ENCODE measurements around the gene C2CD4C.
"Not testable (repeated sequence)": the region's sequence is repeated elsewhere in the genome, so short reads cannot be mapped to it uniquely, and the experiment has no call there.

The C2CD4C gene, protein sequence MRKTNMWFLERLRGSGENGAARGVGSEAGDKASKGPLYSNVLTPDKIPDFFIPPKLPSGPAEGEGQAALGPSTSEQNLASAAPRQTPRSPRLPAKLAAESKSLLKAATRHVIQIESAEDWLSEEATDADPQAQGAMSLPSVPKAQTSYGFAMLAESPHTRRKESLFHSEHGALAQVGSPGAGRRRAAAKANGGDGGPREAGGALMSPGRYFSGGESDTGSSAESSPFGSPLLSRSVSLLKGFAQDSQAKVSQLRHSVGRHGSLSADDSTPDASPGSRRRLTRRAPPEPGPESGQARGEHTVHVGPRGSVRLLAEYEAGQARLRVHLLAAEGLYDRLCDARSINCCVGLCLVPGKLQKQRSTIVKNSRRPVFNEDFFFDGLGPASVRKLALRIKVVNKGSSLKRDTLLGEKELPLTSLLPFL

DNA sequence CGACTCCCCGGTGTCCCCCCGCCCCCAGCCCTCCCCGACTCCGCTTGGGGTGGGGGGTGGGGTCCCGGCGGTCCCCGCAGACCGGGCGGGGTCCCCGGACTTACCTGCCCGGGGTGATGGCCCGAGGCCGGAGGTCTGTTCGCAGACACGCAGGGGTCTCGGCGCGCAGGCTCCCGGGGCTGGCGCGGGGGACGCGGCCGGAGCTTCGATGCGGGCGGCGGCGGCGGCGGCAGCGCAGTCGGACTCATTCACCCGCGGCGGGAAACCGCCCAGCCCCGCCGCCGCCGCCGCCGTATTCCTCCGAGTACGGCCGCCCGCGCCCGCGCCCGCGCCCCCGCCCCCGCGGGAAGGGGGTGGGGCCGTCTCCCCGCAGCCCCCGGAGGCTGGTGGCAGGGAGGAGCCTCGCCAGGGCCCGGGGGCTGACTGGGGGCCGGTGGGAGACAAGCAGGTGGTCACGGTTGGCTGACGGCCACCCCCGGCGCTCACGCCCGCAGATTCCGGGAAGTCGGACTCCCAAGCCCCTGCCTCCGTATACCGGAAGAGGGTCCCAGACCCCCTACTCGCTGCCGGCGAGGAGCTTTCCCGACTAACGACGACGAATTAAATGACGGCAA is at the start of gene C2CD4C:
Gene C2CD4C (minus strand): TSS at position 246 of the 614 bp plus-strand sequence. CDS start 786 bp downstream, outside the sequence.
- DNase-seq, result no peak

DNA sequence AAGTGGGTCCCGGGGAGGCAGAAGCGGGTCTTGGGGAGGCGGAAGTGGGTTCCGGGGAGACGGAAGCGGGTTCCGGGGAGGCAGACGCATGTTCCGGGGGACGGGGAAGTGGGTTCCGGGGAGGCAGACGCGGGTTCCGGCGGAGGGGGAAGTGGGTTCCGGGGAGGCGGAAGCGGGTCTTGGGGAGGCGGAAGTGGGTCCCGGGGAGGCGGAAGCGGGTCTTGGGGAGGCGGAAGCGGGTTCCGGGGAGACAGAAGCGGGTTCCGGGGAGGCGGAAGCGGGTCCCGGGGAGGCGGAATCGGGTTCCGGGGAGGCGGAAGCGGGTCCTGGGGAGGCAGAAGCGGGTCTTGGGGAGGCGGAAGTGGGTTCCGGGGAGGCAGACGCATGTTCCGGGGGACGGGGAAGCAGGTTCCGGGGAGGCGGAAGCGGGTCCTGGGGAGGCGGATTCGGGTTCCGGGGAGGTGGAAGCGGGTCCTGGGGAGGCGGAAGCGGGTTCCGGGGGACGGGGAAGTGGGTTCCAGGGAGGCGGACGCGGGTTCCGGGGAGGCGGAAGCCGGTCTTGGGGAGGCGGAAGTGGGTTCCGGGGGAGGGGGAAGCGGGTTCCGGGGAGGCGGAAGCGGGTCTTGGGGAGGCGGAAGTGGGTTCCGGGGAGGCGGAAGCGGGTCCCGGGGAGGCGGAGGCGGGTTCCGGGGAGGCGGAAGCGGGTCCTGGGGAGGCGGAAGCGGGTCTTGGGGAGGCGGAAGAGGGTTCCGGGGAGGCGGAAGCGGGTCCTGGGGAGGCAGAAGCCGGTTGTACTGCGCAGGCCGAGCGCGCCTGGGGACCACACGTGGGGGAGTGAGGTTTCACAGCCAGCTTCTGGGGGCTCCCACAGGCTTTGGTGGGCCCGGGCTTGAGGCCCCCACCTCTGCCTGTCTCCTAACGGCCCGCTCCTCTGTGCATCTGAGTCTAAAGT is 49.4 kb upstream of the C2CD4C start:
- no peak for DNase-seq

DNA sequence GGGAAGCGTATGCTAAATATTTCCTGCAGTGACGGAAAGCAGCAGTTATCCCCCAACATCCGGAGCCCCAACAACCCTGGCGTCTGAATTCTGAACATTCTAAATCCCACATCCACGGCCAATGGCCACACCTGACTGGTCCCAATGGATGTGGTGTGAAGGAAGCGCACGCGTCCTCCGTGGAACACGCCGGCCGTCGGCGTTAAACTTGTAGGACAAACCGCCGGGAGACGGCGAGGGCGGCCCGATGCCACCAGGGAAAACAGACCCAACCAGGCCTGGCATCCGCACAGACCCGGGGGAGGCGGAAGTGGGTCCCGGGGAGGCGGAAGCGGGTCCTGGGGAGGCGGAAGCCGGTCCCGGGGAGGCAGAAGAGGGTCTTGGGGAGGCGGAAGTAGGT is 48.7 kb upstream of the C2CD4C start:
- DNase-seq, result no peak

DNA sequence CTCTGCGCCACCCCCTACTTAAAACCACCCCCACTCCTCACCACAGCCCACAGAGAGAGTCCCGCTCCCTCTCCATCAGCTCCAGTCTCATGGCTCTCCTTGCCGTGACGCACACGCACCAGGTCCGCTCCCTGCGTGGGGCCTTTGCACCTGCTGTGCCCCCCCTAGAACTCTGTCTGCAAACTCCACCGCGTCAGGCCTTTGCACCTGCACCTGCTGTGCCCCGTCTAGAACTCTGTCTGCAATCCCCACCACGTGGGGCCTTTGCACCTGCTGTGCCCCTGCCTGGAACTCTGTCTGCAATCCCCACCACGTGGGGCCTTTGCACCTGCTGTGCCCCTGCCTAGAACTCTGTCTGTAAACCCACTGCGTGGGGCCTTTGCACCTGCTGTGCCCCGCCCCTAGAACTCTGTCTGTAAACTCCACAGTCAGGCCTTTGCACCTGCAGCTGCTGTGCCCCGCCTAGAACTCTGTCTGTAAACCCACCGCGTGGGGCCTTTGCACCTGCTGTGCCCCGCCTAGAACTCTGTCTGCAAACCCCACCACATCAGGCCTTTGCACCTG is 47.7 kb upstream of the C2CD4C start:
- no peak for DNase-seq

DNA sequence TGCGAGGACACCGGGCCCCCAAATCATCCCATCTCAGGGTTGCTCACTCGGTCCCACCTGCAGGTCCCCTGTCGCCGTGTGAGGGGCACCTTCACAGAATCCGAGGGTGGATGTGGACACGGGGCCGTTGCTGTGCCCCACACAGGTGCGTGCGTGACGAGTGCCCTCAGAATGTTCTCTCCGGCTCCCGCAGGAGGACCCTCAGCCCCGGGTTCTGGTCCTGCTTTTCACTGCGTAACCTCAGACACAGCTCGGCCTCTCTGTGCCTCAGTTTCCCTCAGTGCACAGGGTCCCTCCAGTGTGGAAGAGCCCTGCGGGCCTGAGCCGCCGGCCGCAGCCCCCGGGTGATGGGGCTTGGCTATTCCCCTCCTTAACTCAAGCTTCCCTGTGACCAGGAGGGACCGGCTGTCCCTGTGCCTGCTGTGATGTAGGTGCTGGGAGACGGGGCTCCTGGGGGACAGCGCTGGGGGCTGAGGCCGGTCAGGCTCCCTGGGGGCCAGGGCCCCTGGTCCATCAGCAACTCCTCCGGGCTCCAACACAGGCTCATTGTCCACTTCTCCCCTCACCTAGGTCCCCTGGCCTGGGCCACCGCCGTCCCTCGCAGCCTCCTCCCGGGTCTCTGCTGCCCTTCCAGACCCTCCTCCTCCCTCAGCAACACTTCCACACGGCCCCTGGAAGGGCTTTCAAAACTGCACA is 47.1 kb upstream of the C2CD4C start:
- no peak for DNase-seq

DNA sequence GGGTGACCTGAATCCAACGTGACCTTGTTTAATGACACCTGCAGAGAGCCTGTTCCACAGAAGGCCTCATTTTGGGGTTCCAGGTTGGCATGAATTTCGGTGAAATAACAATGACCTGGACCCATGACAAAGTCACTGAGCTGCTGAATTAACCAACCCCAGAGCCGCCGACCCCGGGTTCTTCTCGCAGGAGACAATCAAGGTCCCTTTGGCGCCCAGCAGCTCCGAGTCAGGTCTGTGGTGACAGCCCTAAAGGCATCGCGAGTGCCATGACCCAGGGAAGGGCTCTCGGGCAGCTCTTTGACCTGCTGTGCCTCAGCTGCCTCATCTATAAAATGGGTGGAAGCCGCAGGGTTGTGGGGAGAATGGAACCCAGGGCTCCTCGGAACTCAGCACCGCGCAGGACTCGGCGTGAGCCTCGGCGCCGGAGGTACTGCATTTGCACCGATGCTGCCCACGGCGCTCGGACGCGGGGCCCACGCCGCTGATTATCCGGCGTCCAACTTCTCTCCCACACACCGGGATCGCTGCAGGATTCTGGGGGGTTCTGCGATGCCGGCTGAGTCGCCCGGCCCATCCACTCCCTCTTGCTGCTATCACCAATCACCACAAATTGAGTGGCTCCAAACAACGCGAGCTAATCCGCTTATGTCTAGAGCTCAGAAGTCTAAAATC is 46.2 kb upstream of the C2CD4C start:
- no peak for DNase-seq

DNA sequence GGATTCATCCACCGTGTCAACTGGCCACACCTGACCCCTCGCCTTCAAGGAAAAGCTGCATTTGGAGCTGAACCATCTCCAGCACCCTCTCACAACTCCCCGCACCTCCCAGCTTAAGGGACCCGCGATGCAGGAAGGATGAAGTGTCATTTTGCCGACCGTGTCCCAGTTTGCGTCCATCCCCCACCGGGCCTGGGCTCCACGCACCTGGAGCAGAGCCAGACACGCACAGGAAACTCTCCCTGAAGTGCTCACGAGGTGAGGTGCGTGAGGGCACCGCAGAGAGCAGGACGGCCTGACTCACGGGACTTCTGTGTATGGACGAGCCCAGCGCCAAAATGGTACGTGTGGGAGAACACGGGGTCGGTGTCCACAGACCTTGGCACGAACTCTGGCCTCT is 44.7 kb upstream of the C2CD4C start:
- no peak for DNase-seq

DNA sequence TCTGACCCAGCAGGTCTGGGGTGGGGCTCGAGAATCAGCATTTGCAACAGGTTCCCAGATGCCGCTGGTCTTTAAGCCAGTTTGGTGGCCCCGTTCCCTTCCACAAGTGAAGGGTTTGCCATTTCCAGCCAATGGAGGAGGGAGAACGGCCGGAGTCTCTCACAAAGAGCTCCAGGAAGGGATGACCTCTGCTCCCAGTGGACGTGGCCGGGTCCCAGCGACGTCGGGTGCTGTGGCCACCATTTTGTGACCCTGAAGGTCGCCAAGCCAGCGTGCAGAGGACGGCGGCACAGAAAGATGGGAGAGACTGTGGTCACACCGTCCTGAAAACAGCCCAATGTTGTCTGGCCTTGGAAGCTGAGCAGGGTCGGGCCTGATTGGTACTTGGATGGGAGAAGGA is 43.9 kb upstream of the C2CD4C start:
- DNase-seq, result no peak

DNA sequence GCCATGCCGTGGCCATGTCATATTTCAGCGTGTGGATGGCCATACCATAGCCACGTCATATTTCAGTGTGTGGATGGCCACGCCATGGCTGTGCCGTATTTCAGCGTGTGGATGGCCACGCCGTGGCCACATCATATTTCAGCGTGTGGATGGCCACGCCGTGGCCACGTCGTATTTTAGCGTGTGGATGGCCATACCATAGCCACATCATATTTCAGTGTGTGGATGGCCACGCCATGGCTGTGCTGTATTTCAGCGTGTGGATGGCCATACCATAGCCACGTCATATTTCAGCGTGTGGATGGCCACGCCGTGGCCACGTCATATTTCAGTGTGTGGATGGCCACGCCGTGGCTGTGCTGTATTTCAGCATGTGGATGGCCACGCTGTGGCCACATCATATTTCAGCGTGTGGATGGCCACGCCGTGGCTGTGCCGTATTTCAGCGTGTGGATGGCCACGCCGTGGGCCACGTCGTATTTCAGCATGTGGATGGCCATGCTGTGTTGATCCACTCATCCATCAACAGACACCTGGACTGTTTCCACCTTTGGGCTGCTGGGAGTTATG is 42.0 kb upstream of the C2CD4C start:
- not testable (repeated sequence) for DNase-seq

DNA sequence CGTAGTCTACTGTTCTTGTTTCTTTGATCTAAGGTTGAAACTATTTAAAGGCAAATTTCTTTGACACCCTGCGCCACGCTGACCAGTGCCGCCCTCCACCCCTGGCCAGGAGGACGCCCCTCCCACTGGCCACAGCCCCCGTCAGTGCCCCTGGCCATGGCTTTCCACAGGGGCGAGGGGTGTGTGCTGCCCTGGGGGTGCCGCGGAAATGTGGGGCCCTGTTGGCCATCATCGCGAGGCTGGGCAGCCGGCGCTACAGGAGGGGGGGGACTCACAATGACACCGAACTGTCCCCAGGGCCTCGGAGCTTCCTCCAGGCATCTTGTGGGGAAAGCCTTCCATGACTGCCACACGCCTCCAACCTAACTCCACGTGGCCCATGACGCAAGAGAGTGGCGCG is 41.0 kb upstream of the C2CD4C start:
- DNase-seq, result no peak

DNA sequence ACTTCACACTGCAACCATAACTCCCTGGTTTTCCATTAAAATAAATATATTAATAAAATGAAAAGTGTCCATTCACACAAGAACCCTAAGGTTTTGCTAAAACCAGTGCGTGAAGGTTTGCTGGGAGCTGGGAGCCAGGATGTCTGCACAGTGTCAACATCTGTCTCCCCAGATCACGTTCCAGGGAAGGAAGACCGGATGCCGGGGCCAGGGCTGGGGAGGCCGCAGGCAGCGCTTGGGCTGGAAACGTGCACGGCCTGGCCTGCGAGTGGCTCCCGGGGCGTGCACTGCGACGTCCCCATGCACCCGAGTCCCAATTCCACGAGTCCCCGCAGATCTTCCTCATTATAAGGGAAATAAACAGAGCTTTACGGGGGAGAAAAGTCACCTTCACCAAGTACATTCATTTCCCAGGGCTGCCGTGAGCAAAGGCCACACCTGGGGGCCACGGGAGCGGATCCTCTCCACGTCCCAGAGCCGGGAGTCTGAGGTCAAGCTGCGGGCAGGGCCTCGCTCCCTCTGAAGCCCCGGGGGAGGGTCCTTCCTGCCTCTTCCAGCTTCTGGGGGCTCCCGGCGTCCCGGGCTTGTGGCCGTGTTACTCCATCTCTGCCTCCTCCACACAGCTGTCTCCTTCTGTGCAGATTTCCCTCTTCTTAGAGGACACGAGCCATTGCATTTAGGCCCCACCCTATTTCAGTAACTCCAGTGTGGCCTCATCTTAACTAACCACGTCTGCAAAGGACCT is 39.0 kb upstream of the C2CD4C start:
- no peak for DNase-seq

DNA sequence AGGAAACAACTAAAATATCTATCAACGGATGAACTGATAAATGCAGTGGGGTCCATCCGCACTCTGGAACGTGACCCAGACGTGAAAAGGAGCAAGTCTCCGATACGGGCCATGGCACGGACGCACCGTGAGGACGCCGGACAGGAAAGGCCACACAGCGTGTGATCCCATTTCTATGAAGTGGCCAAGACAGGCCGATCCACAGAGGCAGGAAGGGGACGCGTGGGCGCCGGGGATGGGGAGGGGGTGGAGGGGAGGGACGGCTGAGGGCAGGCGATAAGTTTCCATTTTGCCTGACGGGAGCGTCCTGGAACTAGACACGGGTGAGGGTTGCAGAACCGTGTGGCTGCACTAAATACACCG is 38.1 kb upstream of the C2CD4C start:
- DNase-seq, result no peak

DNA sequence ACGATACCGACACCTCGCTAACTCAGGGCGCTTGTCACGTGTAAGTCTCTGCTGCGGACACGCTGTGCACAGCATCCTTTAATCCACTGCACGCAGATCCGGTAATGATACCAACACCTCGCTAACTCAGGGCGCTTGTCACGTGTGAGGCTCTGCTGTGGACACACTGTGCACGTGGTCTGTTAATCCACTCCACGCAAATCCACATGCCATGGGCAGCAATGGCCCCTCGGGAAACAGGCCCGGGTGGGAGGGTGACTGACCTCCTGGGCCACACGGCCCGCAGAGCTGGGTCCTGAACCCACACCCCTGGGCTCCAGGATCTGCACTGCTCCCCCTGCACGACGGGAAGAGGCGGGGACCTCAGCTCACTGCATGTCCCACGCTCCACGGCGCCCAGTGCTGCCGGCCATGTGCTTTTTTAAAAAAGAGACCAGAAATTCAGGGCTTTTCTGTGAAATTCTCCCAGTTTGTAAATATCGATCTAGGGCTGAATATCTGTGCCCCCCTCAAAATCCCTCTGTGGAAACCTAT is 35.8 kb upstream of the C2CD4C start:
- no peak for DNase-seq

DNA sequence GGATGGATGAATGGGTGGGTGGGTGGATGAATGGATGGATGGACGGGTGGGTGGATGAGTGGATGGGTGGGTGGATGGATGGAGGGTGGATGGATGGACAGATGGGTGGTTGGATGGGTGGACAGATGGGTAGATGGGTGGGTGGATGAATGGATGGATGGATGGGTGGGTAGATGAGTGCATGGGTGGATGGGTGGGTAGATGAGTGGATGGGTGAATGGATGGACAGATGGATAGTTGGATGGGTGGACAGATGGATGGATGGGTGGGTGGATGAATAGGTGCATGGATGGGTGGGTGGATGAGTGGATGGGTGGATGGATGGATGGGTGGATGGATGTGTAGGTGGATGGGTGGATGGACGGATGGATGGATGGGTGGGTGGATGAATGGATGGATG is 34.1 kb upstream of the C2CD4C start:
- no peak for DNase-seq

DNA sequence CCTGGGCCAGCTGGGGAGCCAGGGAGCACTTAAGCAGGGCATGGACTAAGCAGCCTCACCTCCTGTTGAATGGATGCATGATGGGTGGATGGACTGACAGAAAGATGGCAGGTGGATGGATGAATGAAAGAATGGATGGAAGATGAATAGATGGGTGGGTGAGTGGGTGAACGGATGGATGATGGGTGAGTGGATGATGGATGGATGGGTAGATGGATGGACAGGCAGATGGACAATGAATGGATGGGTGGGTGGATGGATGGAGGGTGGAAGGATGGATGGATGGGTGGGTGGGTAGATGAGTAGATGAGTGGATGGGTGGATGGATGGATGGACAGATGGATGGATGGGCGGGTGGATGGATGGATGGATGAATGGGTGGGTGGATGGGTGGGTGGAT is 33.1 kb upstream of the C2CD4C start:
- DNase-seq, result no peak

DNA sequence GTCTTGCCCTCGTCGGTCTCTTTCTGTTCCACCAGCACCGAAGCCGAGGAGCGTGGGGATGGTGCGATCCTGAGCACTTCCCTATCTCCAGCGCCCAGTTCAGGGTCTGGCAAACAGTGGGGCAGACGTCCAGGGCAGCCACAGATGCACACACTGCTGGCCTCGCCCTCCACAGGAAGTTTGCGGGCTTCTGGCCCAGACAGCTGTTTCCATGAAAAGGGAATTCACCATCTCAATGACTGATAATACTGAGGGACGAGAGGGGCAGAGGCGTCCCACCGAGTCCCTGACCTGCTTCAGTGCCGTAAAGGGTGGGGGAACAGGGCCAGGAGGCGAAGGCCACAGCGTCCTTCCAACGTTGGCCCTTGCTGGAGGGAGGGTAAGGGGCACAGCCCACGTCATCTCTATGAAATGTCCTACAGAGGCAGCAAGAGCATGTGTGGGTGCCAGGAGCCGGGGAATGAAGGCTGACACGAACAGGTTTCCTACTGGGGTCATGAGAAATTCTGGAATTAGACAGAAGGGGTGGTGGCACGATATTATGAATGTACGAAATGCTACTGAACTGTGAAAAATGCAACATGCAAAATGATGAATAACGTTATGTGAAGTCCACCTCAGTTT is 32.4 kb upstream of the C2CD4C start:
- no peak for DNase-seq

DNA sequence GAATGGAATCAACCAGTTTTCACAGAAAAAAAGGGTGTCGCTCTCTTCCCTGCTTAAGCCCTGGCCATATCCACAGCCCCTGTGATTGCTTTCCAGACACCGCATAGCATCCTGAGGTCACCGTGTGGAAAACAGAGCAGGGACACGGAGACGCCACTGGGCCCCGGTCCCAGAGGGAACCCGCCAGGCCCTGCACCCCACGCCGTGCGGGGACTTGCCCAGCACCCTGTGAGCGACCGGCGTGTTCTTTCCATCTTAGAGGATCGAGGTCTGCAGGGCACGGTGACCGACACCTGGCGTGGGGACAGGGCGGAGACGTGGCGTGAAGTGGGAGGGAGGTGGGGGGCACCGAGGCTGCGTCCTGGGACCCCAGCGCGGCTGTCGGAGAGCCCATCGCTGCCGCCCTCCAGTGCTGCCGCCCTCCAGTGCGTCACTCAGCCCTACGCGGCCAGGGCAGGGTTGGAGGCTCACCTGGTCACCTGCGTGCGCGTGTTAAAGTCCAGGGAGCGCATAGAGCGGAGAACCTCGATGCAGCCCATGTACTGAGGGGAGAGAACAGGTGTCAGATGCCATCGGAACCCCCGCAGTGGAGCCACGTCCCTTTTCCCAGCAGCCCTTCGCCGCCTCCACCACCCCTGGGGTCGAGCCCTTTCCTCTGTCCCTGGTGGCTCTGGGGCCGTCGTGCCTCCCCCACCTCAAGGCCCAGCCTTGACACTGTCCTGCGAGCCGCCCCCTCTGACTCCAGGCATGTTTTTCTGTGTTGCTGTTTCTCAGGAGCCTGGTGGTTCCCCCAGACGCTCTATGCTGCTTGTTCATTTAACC is 31.7 kb upstream of the C2CD4C start:
- no peak for DNase-seq

DNA sequence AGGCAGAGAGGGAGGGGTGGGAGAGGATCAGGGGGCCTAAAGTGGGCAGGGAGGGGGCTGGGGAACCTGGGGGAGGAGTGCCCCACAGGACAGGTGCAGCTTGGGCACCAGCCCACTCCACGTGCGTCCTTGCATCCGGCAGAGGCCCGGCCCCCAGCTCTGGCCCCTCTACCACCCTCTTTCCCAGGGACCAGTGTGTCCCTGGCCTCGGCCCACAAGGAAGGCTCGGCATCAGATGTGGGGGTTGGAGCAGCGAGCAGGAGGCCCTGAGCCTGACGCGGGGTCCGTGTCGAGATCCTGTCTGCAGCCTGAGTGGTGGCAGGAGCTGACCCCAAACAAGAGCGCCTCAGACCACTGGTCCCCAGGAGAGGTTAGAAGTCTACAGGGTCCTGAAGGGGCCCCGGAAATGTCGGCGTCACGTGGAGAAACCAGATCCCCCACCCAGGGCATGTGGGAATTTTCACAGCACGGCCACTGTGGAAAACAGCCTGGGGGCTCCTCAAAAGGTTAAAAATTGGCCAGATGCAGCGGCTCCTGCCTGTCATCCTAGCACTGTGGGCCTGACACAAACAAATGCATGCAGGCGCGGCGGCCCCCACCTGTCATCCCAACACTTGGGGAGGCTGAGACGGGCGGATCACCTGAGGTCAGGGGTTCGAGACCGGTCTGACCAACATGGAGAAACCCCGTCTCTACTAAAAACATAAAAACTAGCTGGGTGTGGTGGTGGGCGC is 30.4 kb upstream of the C2CD4C start:
- no peak for DNase-seq

Data from DMS 273 treated with DMSO at 0.1 percent for 48 hours (cell line).